ENCODE measurements around the gene PDIA5. TPM values are rescaled to one million over a fixed set of nuclear protein-coding genes. Genes with fewer than 3 reads are reported as not detected.

Gene PDIA5
- total and polyA plus RNA-seq, 4 donors = 36.8 to 94.6 (median 63.3) TPM

DNA sequence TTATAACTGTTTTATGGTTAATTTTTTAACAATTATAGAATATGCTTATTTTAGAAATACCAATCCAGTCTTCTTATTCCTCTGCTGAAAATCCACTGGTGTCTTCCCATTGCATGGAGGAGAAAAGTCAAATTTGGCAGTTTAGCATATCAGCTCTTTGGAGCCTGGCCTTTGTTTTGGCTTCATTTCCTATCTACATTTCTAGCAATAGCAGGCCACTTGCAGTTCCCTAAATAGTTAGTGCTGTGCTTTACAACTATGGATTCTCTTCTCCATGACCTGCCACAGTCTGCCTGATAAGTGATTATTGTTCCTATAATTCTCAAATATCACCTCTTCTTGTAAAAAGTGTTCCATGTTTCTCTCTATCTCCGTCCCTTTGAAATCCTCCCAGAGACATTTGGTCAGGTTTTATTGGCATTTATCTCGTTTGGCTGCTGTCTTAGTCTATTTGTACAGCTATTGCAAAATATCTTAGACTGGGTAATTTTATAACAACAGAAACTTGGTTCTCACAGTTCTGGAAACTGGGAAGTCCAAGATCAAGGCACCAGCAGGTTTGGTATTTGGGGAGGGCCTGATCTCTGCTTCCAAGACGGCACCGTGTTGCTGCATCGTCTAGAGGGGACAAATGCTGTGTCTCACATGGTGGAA is 126.8 kb downstream of the PDIA5 start:
- peaks cover 5 to 20% (median 17%) of the 10 kb centered on the region in 4 donors for H3K4me1 ChIP-seq (ENCODE audit: control insufficient read depth in 4 of 4, insufficient read depth in 4 of 4, low read length in 3 of 4)
- H3K27ac ChIP-seq (ENCODE audit: low read depth in 1 of 2, low read length in 2 of 2) = peak overlapping the region; percentile 51 to 56
- WGBS = 36% methylated on average over 5 of the region's 5 CpGs
- no peaks in the 10 kb centered on the region for H3K9me3 ChIP-seq (ENCODE audit: control insufficient read depth in 4 of 4, low read length in 3 of 4)
- no peaks in the 10 kb centered on the region for H3K27me3 ChIP-seq (ENCODE audit: control insufficient read depth in 4 of 4, insufficient read depth in 4 of 4, low read length in 3 of 4)
- no peak for DNase-seq (ENCODE audit: low spot score)
- no peaks in the 10 kb centered on the region for H3K36me3 ChIP-seq (ENCODE audit: control insufficient read depth in 4 of 4, insufficient read depth in 3 of 4, low read depth in 1 of 4, low read length in 3 of 4)
- H3K4me3 ChIP-seq (ENCODE audit: low read depth in 1 of 3, low read length in 3 of 3) = no peak overlapping the region
- TF ChIP-seq HNF4A (conservative IDR thresholded peaks at IDR 0.05) = peak; percentile 42 to 55
- TF ChIP-seq, protein P1, sequence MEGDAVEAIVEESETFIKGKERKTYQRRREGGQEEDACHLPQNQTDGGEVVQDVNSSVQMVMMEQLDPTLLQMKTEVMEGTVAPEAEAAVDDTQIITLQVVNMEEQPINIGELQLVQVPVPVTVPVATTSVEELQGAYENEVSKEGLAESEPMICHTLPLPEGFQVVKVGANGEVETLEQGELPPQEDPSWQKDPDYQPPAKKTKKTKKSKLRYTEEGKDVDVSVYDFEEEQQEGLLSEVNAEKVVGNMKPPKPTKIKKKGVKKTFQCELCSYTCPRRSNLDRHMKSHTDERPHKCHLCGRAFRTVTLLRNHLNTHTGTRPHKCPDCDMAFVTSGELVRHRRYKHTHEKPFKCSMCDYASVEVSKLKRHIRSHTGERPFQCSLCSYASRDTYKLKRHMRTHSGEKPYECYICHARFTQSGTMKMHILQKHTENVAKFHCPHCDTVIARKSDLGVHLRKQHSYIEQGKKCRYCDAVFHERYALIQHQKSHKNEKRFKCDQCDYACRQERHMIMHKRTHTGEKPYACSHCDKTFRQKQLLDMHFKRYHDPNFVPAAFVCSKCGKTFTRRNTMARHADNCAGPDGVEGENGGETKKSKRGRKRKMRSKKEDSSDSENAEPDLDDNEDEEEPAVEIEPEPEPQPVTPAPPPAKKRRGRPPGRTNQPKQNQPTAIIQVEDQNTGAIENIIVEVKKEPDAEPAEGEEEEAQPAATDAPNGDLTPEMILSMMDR (IDR thresholded peaks at IDR 0.05; ENCODE audit: low read depth, low read length, missing input control) = no peak
- TF ChIP-seq, protein P2, sequence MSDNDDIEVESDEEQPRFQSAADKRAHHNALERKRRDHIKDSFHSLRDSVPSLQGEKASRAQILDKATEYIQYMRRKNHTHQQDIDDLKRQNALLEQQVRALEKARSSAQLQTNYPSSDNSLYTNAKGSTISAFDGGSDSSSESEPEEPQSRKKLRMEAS (IDR thresholded peaks at IDR 0.05) = no peak
- no peak for TF ChIP-seq SP1 (IDR thresholded peaks at IDR 0.05)
- TF ChIP-seq YY1 (IDR thresholded peaks at IDR 0.05) = no peak
- TF ChIP-seq FOXA2 (IDR thresholded peaks at IDR 0.05) = no peak
- TF ChIP-seq, protein P3, sequence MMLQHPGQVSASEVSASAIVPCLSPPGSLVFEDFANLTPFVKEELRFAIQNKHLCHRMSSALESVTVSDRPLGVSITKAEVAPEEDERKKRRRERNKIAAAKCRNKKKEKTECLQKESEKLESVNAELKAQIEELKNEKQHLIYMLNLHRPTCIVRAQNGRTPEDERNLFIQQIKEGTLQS (IDR thresholded peaks at IDR 0.05) = no peak
- no peak for TF ChIP-seq FOXA1 (IDR thresholded peaks at IDR 0.05)
- TF ChIP-seq JUND (IDR thresholded peaks at IDR 0.05) = peak in 1 of 2 donors; percentile 31
- TF ChIP-seq RAD21 (IDR thresholded peaks at IDR 0.05) = peak in 1 of 2 donors; percentile 17
- TF ChIP-seq GABPA (IDR thresholded peaks at IDR 0.05 in 1 of 2, conservative IDR thresholded peaks at IDR 0.05 in 1 of 2) = no peak
- TF ChIP-seq, protein P4, sequence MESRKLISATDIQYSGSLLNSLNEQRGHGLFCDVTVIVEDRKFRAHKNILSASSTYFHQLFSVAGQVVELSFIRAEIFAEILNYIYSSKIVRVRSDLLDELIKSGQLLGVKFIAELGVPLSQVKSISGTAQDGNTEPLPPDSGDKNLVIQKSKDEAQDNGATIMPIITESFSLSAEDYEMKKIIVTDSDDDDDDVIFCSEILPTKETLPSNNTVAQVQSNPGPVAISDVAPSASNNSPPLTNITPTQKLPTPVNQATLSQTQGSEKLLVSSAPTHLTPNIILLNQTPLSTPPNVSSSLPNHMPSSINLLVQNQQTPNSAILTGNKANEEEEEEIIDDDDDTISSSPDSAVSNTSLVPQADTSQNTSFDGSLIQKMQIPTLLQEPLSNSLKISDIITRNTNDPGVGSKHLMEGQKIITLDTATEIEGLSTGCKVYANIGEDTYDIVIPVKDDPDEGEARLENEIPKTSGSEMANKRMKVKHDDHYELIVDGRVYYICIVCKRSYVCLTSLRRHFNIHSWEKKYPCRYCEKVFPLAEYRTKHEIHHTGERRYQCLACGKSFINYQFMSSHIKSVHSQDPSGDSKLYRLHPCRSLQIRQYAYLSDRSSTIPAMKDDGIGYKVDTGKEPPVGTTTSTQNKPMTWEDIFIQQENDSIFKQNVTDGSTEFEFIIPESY (IDR thresholded peaks at IDR 0.05) = peak; percentile 20
- TF ChIP-seq TAF1 (conservative IDR thresholded peaks at IDR 0.05) = no peak
- TF ChIP-seq HNF4G (IDR thresholded peaks at IDR 0.05) = no peak
- peak in 1 of 2 donors; percentile 44 for TF ChIP-seq RXRA (IDR thresholded peaks at IDR 0.05)
- no peak overlapping the region for H3K9ac ChIP-seq (ENCODE audit: low read depth in 1 of 2, low read length in 2 of 2)

DNA sequence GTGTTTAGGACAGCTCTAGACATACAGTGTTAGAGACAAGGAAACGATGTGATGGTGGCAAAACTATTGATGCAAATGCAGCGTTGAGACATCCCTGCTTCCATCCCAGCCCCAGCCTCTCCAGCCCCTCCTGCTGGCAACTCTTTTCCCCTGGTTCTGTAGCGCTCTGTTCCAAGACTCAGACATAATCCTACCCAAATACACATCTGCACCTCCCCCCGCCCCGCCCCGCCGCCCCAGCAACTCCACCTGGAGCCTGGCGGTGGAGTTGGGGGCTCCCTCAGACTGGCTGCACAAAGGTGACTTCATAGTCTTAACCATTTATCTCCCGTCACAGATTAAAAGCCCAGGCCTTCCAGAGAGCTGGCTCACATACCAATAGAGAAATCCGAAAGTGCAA is 127.7 kb downstream of the PDIA5 start:
- H3K9me3 ChIP-seq (ENCODE audit: control insufficient read depth in 4 of 4, low read length in 3 of 4) = no peaks in the 10 kb centered on the region
- no peaks in the 10 kb centered on the region for H3K27me3 ChIP-seq (ENCODE audit: control insufficient read depth in 4 of 4, insufficient read depth in 4 of 4, low read length in 3 of 4)
- 75% methylated on average over 10 of the region's 10 CpGs for WGBS
- no peak for DNase-seq (ENCODE audit: low spot score)
- no peak overlapping the region for H3K27ac ChIP-seq (ENCODE audit: low read depth in 1 of 2, low read length in 2 of 2)
- H3K4me1 ChIP-seq (ENCODE audit: control insufficient read depth in 4 of 4, insufficient read depth in 4 of 4, low read length in 3 of 4) = peaks cover 5 to 20% (median 17%) of the 10 kb centered on the region in 4 donors
- H3K36me3 ChIP-seq (ENCODE audit: control insufficient read depth in 4 of 4, insufficient read depth in 3 of 4, low read depth in 1 of 4, low read length in 3 of 4) = no peaks in the 10 kb centered on the region
- H3K9ac ChIP-seq (ENCODE audit: low read depth in 1 of 2, low read length in 2 of 2) = no peak overlapping the region
- TF ChIP-seq RAD21 (IDR thresholded peaks at IDR 0.05) (peak in 1 of 2 donors; percentile 50), HNF4A (conservative IDR thresholded peaks at IDR 0.05) (no peak), YY1 (IDR thresholded peaks at IDR 0.05) (no peak)
- H3K4me3 ChIP-seq (ENCODE audit: low read depth in 1 of 3, low read length in 3 of 3) = no peak overlapping the region
